Gastroesophageal sphincter (tissue), 3 donors: ENCODE data around the gene THEM4.

Source experiments
- POLR2A ChIP-seq, 2 donors: fragments of 450-650 bp; IDR thresholded peaks; one replicate each; pipeline ENCODE4 v1.6.1; 2017; ENCODE audit warnings: antibody characterized with exemption in 2 of 2, mild to moderate bottlenecking in 2 of 2, moderate library complexity in 1 of 2
- TF ChIP-seq, protein P1 (sequence below), 4 experiments: fragments of 200-600 bp in 2 of 4; fragments of 450-650 bp in 2 of 4; sonication (generic) in 1 of 4; IDR thresholded peaks; one replicate each; pipeline ENCODE4 v1.5.1; 2017 to 2019; ENCODE audit warnings: antibody characterized with exemption in 4 of 4, mild to moderate bottlenecking in 2 of 4, moderate library complexity in 2 of 4

GRCh38 chr1:151860504-151861187 lies 48.7 kb downstream of the THEM4 start:
- no peak for TF ChIP-seq POLR2A (IDR thresholded peaks at IDR 0.05)
- TF ChIP-seq, protein P1, sequence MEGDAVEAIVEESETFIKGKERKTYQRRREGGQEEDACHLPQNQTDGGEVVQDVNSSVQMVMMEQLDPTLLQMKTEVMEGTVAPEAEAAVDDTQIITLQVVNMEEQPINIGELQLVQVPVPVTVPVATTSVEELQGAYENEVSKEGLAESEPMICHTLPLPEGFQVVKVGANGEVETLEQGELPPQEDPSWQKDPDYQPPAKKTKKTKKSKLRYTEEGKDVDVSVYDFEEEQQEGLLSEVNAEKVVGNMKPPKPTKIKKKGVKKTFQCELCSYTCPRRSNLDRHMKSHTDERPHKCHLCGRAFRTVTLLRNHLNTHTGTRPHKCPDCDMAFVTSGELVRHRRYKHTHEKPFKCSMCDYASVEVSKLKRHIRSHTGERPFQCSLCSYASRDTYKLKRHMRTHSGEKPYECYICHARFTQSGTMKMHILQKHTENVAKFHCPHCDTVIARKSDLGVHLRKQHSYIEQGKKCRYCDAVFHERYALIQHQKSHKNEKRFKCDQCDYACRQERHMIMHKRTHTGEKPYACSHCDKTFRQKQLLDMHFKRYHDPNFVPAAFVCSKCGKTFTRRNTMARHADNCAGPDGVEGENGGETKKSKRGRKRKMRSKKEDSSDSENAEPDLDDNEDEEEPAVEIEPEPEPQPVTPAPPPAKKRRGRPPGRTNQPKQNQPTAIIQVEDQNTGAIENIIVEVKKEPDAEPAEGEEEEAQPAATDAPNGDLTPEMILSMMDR (IDR thresholded peaks at IDR 0.05), result no peak
